HepG2 (cell line): ENCODE results near the gene CD300A. TPM values are rescaled to one million over a fixed set of nuclear protein-coding genes. Genes with fewer than 3 reads are reported as not detected.

Source experiments
- AHR ChIP-seq: IDR thresholded peaks from 2 replicates; pipeline ENCODE4 v1.6.1; 2018; ENCODE audit warnings: missing genetic modification reagents, missing compliant biosample characterization
- AKAP8 ChIP-seq: sonication (generic); formaldehyde crosslinking; IDR thresholded peaks from 2 replicates; pipeline ENCODE4 v1.5.1; 2020; ENCODE audit warnings: mild to moderate bottlenecking, missing genetic modification reagents
- ATF6 ChIP-seq: sonication (generic); formaldehyde crosslinking; conservative IDR thresholded peaks from 2 replicates; pipeline ENCODE4 v1.4.0; 2020; ENCODE audit warnings: missing genetic modification reagents
- CHD2 ChIP-seq: IDR thresholded peaks from 2 replicates; pipeline ENCODE4 v1.6.1; 2011; ENCODE audit warnings: low read depth, low read length, improper control_type of control experiment
- CHD4 ChIP-seq: fragments of 200-600 bp; sonication (generic); IDR thresholded peaks from 2 replicates; pipeline ENCODE4 v1.7.0; 2017; ENCODE audit warnings: mild to moderate bottlenecking, low read length, borderline replicate concordance
- FOXA3 ChIP-seq: IDR thresholded peaks from 2 replicates; pipeline ENCODE4 v1.6.1; 2016; ENCODE audit warnings: missing genetic modification reagents, missing compliant biosample characterization
- HNF4G ChIP-seq, 2 experiments: sonication (generic) in 1 of 2; formaldehyde crosslinking in 1 of 2; IDR thresholded peaks; 2 replicates each; pipeline versions ENCODE4 v1.4.0 to v1.6.1; 2011 to 2020; ENCODE audit warnings: borderline replicate concordance in 2 of 2, low read depth in 2 of 2, mild to moderate bottlenecking in 2 of 2, low read length in 1 of 2, missing genetic modification reagents in 1 of 2, moderate library complexity in 1 of 2
- NR2F1 ChIP-seq, 2 experiments: fragments of 450-650 bp in 1 of 2; formaldehyde crosslinking in 1 of 2; IDR thresholded peaks; 2 replicates each; pipeline versions ENCODE4 v1.5.0 to v1.6.1; 2016 to 2020; ENCODE audit warnings: mild to moderate bottlenecking in 1 of 2, missing compliant biosample characterization in 1 of 2, missing genetic modification reagents in 1 of 2, moderate library complexity in 1 of 2
- PREB ChIP-seq: sonication (generic); formaldehyde crosslinking; IDR thresholded peaks from 2 replicates; pipeline ENCODE4 v1.4.0; 2020; ENCODE audit warnings: missing genetic modification reagents
- SATB2 ChIP-seq: sonication (generic); formaldehyde crosslinking; IDR thresholded peaks from 2 replicates; pipeline ENCODE4 v1.5.0; 2020; ENCODE audit warnings: missing genetic modification reagents
- SP4 ChIP-seq: sonication (generic); formaldehyde crosslinking; IDR thresholded peaks from 2 replicates; pipeline ENCODE4 v1.8.1; 2023; ENCODE audit warnings: mild to moderate bottlenecking, missing genetic modification reagents
- TCF12 ChIP-seq, 2 experiments: fragments of 450-650 bp in 1 of 2; sonication (generic) in 1 of 2; formaldehyde crosslinking in 1 of 2; IDR thresholded peaks; 2 replicates each; pipeline versions ENCODE4 v1.6.1 to v1.8.0; 2017 to 2022; ENCODE audit warnings: antibody characterized with exemption in 1 of 2, mild to moderate bottlenecking in 1 of 2, missing genetic modification reagents in 1 of 2, moderate library complexity in 1 of 2
- U2AF2 ChIP-seq: fragments of 200-400 bp; formaldehyde crosslinking; IDR thresholded peaks from 2 replicates; pipeline ENCODE4 v1.6.1; 2017; ENCODE audit warnings: low read depth, mild to moderate bottlenecking, low read length
- ZBTB44 ChIP-seq: sonication (generic); formaldehyde crosslinking; IDR thresholded peaks from 2 replicates; pipeline ENCODE4 v1.4.0; 2020; ENCODE audit warnings: missing genetic modification reagents
- ZFP36L2 ChIP-seq: sonication (generic); formaldehyde crosslinking; IDR thresholded peaks from 2 replicates; pipeline ENCODE4 v1.4.0; 2020; ENCODE audit warnings: missing genetic modification reagents
- ZNF253 ChIP-seq: sonication (generic); formaldehyde crosslinking; IDR thresholded peaks from 2 replicates; pipeline ENCODE4 v1.8.0; 2022; ENCODE audit warnings: mild to moderate bottlenecking, missing genetic modification reagents, borderline replicate concordance
- ZNF383 ChIP-seq: sonication (generic); formaldehyde crosslinking; IDR thresholded peaks from 2 replicates; pipeline ENCODE4 v1.4.0; 2020; ENCODE audit warnings: missing genetic modification reagents, mild to moderate bottlenecking, borderline replicate concordance
- ZNF44 ChIP-seq: sonication (generic); formaldehyde crosslinking; IDR thresholded peaks from 2 replicates; pipeline ENCODE4 v1.5.1; 2020; ENCODE audit warnings: mild to moderate bottlenecking, missing genetic modification reagents
- ZNF564 ChIP-seq: sonication (generic); formaldehyde crosslinking; IDR thresholded peaks from 2 replicates; pipeline ENCODE4 v1.8.1; 2023; ENCODE audit warnings: mild to moderate bottlenecking, missing genetic modification reagents
- ZNF850 ChIP-seq: sonication (generic); formaldehyde crosslinking; conservative IDR thresholded peaks from 2 replicates; pipeline ENCODE4 v1.9.0; 2021; ENCODE audit warnings: mild to moderate bottlenecking, missing genetic modification reagents
- ZNF878 ChIP-seq: sonication (generic); formaldehyde crosslinking; IDR thresholded peaks from 2 replicates; pipeline ENCODE4 v1.8.1; 2023; ENCODE audit warnings: mild to moderate bottlenecking, missing genetic modification reagents, moderate library complexity
- polyA plus RNA-seq, 8 experiments: library from polyadenylated mRNA; depleted of rRNA in 3 of 8; stranded (reverse) in 7 of 8; unstranded in 1 of 8; fragments of >200 nt; fragmentation: Illumina TruSeq in 4 of 8; extraction: Trizol in 4 of 8; gene quantifications; 2 replicates each; pipeline versions ENCODE4 v1.2.1 to v1.2.3, GENCODE V29; 2011 to 2016; ENCODE audit warnings: low read depth in 4 of 8, missing spikeins in 1 of 8, mixed read lengths in 1 of 8; ENCODE audit not compliant: insufficient read depth in 1 of 8
- total RNA-seq, 5 experiments: library from RNA; depleted of rRNA; stranded (reverse); fragments of >200 nt; fragmentation: Illumina TruSeq; extraction: Trizol; gene quantifications; 2 replicates each; pipeline ENCODE4 v1.2.3, GENCODE V29; 2016; ENCODE audit warnings: low read depth in 1 of 5
- TF ChIP-seq, protein P1 (sequence below): sonication (generic); formaldehyde crosslinking; IDR thresholded peaks from 2 replicates; pipeline ENCODE4 v1.8.1; 2023; ENCODE audit warnings: mild to moderate bottlenecking, inconsistent platforms, moderate library complexity, missing genetic modification reagents, borderline replicate concordance

CD300A gene
- total and polyA plus RNA-seq, 2 of the 13 experiments (the other 11 are each of a cell fraction or from before 2014, with no cell fraction given) = not detected

DNA sequence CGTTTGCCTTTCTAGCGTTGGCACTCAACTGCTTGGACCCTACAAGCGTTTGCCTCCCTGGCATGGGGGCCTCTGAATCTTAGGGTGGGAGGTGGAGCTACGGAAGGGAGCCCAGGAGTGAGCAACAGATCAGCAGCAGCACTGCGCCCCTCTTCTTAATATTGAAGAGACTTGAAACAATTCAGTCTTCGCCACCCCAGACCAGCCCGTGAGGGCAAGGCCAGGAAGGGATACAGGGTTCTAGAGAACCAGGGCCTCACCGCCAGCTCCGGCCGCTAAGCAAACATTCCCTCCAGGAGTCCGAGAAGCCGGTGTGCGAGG lies 36.1 kb upstream of the CD300A start (continued):
- TF ChIP-seq NR2F1 (CRISPR knock-in tag; IDR thresholded peaks at IDR 0.05) = no peak
- no peak for TF ChIP-seq CHD2
- no peak for TF ChIP-seq ATF6
- no peak for TF ChIP-seq SATB2 (CRISPR knock-in tag)
- TF ChIP-seq CHD4 = no peak
- TF ChIP-seq U2AF2 = no peak
- no peak for TF ChIP-seq ZBTB44
- TF ChIP-seq HNF4G (IDR thresholded peaks at IDR 0.05; ENCODE audit: borderline replicate concordance, low read depth, low read length) = no peak
- no peak; the same call in 1 of the 2 replicates for TF ChIP-seq HNF4G (CRISPR knock-in tag; IDR thresholded peaks at IDR 0.05; ENCODE audit: borderline replicate concordance, low read depth)
- TF ChIP-seq ZNF44 (CRISPR knock-in tag) = no peak
- 0 out of 2 replicates have a peak, but pooled peaks have one; percentile 22 for TF ChIP-seq PREB (CRISPR knock-in tag)
- TF ChIP-seq ZNF253 (CRISPR knock-in tag) = peak; percentile 40; the same call in 1 of the 2 replicates
- peak; percentile 34; the same call in 1 of the 2 replicates for TF ChIP-seq AKAP8 (CRISPR knock-in tag)
- TF ChIP-seq ZFP36L2 (CRISPR knock-in tag) = no peak
- no peak for TF ChIP-seq AHR
- no peak; the same call in 1 of the 2 replicates for TF ChIP-seq ZNF878 (CRISPR knock-in tag)
- TF ChIP-seq ZNF850 (CRISPR knock-in tag) = no peak
- 0 out of 2 replicates have a peak, but pooled peaks have one; percentile 61 for TF ChIP-seq ZNF383
- TF ChIP-seq, protein P1, sequence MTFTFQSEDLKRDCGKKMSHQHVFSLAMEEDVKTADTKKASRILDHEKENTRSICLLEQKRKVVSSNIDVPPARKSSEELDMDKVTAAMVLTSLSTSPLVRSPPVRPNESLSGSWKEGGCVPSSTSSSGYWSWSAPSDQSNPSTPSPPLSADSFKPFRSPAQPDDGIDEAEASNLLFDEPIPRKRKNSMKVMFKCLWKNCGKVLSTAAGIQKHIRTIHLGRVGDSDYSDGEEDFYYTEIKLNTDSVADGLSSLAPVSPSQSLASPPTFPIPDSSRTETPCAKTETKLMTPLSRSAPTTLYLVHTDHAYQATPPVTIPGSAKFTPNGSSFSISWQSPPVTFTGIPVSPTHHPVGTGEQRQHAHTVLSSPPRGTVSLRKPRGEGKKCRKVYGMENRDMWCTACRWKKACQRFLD (CRISPR knock-in tag) = no peak
- TF ChIP-seq ZNF564 (CRISPR knock-in tag) = no peak
- TF ChIP-seq TCF12 (IDR thresholded peaks at IDR 0.05) = no peak
- TF ChIP-seq TCF12 (CRISPR knock-in tag; IDR thresholded peaks at IDR 0.05) = peak; percentile 21; the same call in 1 of the 2 replicates
- no peak for TF ChIP-seq FOXA3
- TF ChIP-seq SP4 (CRISPR knock-in tag) = 0 out of 2 replicates have a peak, but pooled peaks have one; percentile 2
